HEK293 (cell line): ENCODE data around the gene OTOS.

Experiments used
- ELK4 ChIP-seq: IDR thresholded peaks from 2 replicates; pipeline ENCODE4 v1.6.1; 2011; ENCODE audit warnings: mild to moderate bottlenecking, low read depth, low read length, borderline replicate concordance
- ZBTB1 ChIP-seq: fragments of 450-650 bp; formaldehyde crosslinking; IDR thresholded peaks from 2 replicates; pipeline ENCODE4 v1.5.1; 2016; ENCODE audit warnings: missing biosample characterization, missing genetic modification characterization
- ZFP69B ChIP-seq: fragments of 450-650 bp; formaldehyde crosslinking; IDR thresholded peaks from 2 replicates; pipeline ENCODE4 v1.5.1; 2016; ENCODE audit warnings: missing biosample characterization, missing genetic modification characterization
- ZNF121 ChIP-seq: fragments of 450-650 bp; formaldehyde crosslinking; IDR thresholded peaks from 2 replicates; pipeline ENCODE4 v1.5.1; 2016; ENCODE audit warnings: missing biosample characterization, missing genetic modification characterization
- ZNF175 ChIP-seq: fragments of 450-650 bp; formaldehyde crosslinking; IDR thresholded peaks from 2 replicates; pipeline ENCODE4 v1.5.1; 2016; ENCODE audit warnings: missing biosample characterization, missing genetic modification characterization
- TF ChIP-seq, protein P1 (sequence below): fragments of 450-650 bp; formaldehyde crosslinking; IDR thresholded peaks from 2 replicates; pipeline ENCODE4 v1.5.1; 2016; ENCODE audit warnings: missing biosample characterization, missing genetic modification characterization

DNA sequence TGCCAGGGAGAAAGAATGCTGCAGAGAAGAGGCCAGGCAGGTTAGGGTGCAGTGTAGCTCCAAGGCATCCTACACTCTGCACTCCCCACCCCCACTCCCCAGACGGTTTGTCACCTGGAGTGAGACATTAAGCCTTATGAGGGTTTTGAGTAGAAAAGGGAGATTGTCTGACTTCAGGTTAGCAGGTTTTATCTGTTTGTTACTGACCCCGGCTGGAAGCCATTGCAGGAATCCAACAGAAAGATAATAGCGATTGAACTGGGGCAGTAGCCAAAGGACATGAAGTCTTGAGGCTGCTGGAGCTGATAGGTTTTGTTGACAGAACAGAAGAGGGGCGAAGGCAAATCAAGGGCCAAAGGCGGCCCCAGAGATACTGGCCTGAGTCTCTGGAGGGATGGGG, 51.2 kb downstream of the OTOS start:
- TF ChIP-seq ELK4 (no peak), ZBTB1 (tag by site-specific recombination) (no peak), ZNF175 (tag by site-specific recombination) (no peak), ZFP69B (no peak), ZNF121 (tag by site-specific recombination) (no peak)
- TF ChIP-seq, protein P1, sequence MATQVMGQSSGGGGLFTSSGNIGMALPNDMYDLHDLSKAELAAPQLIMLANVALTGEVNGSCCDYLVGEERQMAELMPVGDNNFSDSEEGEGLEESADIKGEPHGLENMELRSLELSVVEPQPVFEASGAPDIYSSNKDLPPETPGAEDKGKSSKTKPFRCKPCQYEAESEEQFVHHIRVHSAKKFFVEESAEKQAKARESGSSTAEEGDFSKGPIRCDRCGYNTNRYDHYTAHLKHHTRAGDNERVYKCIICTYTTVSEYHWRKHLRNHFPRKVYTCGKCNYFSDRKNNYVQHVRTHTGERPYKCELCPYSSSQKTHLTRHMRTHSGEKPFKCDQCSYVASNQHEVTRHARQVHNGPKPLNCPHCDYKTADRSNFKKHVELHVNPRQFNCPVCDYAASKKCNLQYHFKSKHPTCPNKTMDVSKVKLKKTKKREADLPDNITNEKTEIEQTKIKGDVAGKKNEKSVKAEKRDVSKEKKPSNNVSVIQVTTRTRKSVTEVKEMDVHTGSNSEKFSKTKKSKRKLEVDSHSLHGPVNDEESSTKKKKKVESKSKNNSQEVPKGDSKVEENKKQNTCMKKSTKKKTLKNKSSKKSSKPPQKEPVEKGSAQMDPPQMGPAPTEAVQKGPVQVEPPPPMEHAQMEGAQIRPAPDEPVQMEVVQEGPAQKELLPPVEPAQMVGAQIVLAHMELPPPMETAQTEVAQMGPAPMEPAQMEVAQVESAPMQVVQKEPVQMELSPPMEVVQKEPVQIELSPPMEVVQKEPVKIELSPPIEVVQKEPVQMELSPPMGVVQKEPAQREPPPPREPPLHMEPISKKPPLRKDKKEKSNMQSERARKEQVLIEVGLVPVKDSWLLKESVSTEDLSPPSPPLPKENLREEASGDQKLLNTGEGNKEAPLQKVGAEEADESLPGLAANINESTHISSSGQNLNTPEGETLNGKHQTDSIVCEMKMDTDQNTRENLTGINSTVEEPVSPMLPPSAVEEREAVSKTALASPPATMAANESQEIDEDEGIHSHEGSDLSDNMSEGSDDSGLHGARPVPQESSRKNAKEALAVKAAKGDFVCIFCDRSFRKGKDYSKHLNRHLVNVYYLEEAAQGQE (tag by site-specific recombination): no peak
